Endothelial cell of umbilical vein (primary cell): ENCODE measurements around the gene FOS.

Source experiments
- CTCF ChIP-seq, 2 donors: IDR thresholded peaks; 1 replicate in 1 of 2; 2 replicates in 1 of 2; pipeline ENCODE4 v1.5.1; 2011; ENCODE audit warnings: low read length in 2 of 2, mild to moderate bottlenecking in 2 of 2, moderate library complexity in 2 of 2, control low read depth in 1 of 2, inconsistent platforms in 1 of 2, low read depth in 1 of 2; ENCODE audit not compliant: insufficient read depth in 1 of 2; ENCODE audit errors: extremely low read depth in 1 of 2
- EZH2 ChIP-seq: IDR thresholded peaks from 2 replicates; pipeline ENCODE4 v1.6.1; 2012; ENCODE audit warnings: borderline replicate concordance, low read depth, mild to moderate bottlenecking, moderate library complexity, low read length, inconsistent platforms; ENCODE audit not compliant: severe bottlenecking
- MAX ChIP-seq: IDR thresholded peaks from 2 replicates; pipeline ENCODE4 v1.6.1; 2011; ENCODE audit not compliant: insufficient read depth, insufficient read length
- POLR2A ChIP-seq: IDR thresholded peaks from 2 replicates; pipeline ENCODE4 v1.6.1; 2012; ENCODE audit warnings: low read depth, mild to moderate bottlenecking, control low read depth, low read length

GRCh38 chr14:75254901-75255584 is 23.6 kb upstream of the FOS start:
- no peak for TF ChIP-seq CTCF (IDR thresholded peaks at IDR 0.05; ENCODE audit: extremely low read depth in 1 of 2, insufficient read depth in 1 of 2, low read depth in 1 of 2, low read length in 2 of 2)
- TF ChIP-seq MAX = no peak
- TF ChIP-seq EZH2 = no peak
- TF ChIP-seq POLR2A = no peak
